GM21526 (cell line): Measurements from ENCODE around the gene IKZF1.

Source experiments
- ATAC-seq: cut with Tn5 transposase; IDR thresholded peaks from one replicate; pipeline ENCODE4 v1.9.1; 2021; ENCODE audit warnings: moderate library complexity; ENCODE audit not compliant: unreplicated experiment, low FRiP score

The IKZF1 gene

GRCh38 chr7:50351267-50351666 lies 46.8 kb downstream of the IKZF1 start:
- no peak for ATAC-seq

DNA sequence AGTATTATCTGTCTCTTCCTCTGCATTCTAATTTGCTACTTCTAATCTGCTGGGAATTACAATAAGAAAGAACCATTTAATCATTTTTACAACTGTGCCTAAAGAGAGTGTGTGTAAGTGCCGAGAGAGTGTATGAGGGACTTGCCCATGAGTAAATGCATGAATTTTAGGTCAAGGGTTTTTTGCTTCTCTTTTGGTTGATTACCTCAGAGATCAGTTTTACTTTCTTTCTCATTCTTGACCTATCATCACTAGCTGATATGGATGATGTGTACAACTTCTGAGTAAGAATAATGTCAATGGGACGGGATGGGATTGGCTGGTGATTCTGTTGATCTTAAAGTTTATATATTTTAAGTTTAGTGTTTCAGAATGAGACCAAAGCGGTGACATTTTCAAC lies 47.8 kb downstream of the IKZF1 start:
- ATAC-seq, result peak; percentile 73

DNA sequence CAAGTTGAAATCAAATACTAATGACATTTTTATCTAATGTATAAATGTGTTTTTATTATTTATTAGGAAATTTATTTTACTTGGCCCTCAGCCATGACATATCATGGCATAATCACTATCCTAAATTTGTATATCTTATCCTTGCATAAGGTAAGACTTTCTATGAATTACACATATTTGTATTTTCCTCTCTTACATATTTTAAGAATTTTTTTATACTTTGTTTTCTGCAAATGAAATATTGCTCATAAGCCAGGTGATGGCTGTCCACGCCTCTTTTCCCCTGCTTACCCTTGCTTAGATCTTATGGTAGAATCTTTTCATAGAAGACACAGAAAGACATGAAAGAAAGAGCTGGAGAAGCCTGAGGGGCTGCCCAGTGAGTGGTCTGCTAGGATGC lies 48.2 kb downstream of the IKZF1 start:
- no peak for ATAC-seq

DNA sequence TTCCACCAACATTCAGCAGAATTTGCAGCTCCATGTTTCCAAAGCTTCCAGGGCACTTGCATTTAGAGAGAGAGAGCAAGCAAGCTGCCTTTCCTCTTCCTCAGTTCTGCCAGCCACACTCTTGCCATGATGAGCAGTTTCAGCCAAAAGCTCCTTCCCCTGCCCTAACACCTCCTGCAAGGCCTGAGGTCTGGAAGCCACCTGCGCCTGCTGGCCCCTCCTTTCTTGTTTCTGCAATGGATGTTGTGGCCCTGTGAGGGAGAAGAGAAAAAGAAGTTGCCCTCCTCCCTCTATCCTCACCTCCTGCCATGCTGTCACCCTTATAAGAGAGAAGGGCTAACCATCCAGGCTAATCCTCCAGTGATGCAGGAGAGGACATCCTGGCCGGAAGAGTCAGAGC lies 48.7 kb downstream of the IKZF1 start:
- ATAC-seq, result no peak

- no peak for ATAC-seq
Measured at GRCh38 chr7:50353894-50354595, 49.5 kb downstream of the IKZF1 start.

DNA sequence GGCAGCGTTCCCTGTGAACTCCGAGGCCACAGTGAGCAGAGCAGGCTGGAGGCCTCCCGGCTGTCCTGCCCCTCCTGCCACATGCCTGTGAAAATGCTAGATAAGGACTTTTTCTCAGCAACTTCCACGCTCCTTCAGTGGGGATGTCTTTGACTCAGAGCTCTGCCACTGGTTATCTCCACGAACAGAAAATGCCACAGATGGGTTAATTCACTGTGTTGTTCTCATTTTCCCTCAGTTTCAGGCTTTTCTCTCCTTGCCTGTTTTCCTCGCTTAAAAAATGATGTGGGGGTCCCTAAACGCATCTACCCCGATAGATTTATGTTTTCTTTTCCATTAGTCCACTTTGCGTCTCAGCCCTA lies 51.3 kb downstream of the IKZF1 start:
- no peak for ATAC-seq

- ATAC-seq, result no peak
Measured at GRCh38 chr7:50356212-50356944, 51.9 kb downstream of the IKZF1 start.

DNA sequence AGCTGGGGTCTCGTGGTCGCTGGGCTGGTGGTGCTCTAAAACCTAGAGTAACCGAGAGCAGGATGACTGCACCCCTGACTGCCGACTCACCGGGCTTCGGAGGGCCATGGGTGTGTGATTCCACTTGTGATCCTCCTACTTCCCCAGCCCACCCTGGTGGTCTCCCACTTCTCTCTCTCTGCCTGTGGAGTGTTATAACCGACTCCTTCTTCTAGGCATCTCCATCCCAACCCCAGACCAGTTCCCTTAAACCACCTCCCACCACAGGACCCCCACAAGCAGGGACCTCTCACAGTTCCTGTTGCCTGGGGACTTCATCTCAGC lies 52.4 kb downstream of the IKZF1 start:
- no peak for ATAC-seq

DNA sequence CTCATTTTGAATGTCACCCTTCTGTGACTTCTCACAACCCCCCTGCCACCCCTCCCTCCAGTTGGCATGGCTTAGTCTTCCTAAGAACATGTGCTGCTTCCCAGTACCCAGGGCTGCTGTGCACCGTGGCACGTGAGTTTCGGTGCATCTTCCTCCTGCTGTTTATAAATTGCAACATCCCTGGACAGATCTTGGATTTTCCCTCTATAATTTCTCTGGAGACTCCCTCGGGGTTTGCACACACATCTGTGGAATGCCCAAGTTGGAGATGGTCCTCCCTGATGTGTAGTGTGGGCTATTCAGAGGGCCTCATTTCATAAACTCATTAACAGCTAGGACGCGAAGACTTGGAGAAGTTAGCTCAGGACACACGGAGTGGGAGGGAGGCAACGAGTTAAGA lies 52.9 kb downstream of the IKZF1 start:
- no peak for ATAC-seq

- no peak for ATAC-seq
Measured at GRCh38 chr7:50358041-50358705, 53.7 kb downstream of the IKZF1 start.

- no peak for ATAC-seq
Measured at GRCh38 chr7:50358779-50359178, 54.3 kb downstream of the IKZF1 start.

DNA sequence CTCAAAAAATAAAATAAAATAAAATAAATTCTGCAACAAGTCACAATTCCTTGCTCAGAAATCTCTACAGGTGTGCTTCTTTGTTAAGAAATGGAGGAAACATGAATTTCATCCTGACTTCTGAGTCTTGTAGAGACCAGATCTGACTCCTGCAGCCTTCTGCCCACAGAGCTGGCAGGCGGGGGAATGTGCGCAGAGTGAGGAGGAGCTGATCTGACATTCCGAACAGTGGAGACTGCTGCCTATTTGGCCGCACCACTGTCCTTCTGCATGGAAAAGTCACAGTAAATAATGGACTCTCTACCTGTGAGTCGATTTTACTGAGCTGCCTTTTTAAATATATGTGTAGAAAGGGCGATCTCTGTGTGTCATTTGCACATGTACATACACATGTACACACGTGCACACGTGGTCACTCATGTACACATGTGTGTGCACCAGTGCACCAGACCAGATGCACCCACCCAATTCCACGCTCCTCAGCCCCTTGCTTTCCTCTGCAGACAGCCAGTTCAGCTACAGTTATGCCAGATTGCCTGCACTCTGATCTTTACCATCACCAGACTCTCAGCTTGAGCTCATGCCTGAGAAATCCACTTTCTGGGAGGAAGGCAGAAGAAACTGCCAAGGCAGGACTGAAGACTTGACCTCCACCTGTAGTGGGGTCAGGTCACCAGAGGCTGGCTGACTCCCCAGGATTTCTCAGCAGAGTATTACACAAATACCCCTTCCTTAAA lies 54.9 kb downstream of the IKZF1 start:
- ATAC-seq, result no peak

DNA sequence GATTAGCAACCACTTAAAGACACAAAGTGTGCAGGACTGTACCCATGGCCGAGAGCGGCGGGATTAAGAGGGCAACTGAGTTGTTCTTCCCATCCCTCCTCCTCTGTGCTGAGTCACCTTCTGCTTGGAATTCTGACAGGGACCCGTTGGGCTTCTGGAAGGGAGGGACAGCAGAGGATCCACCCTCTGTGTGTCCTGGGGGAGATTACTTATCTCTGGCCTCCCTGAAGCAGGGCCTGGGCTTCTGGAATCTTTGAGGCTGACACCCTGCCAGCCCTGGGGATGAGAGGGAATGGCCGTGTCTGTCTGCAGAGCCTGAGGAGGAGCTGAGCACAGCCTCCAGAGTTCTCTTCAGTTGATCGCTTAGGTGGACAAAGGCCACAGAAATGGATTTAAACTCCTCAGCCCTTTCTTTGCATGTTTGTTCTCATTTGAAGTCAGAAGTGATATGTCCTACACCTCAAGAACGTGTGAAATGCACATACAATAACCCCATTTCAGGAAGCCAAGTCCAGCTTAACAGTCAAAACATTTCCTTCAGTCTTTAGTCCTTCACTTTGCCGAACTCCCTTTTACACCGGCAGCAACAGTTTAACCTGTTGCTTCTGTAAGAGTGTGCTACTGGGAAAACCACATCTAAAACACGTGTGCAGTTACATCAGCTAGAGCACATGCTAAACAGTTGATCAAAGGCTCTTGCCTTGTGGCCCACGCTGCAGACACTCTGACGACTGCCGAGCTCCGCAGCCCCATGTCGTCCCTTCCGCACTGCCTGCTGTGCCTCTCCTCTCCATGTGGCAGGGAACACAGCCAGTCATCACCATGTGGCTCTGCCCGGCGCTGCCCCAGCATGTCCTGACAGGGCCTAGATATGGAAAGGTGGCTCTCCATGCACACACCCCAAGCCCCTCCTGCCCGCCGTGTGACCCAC lies 55.7 kb downstream of the IKZF1 start:
- no peak for ATAC-seq

DNA sequence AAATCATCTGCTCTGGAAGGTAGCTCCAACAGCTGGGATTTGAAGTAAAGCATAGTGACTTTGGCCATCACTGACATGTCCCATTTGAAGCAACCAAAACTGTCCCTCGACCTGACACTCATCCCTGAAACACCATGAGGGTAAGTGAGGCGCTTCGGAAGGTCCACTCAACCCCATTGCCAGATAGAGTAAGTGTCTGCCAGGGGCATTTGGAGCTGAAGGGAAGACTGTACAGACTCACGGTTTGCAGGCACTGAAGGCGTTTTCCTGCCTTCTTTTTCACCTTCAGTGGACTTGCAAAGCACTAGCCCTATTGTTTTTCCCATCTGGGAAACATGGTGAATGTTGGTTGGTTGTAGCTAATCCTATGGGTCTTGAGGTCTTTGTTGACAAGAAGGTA lies 57.6 kb downstream of the IKZF1 start:
- ATAC-seq, result no peak

GRCh38 chr7:50362712-50363282 lies 58.3 kb downstream of the IKZF1 start:
- no peak for ATAC-seq

GRCh38 chr7:50363327-50364060 lies 59.0 kb downstream of the IKZF1 start:
- no peak for ATAC-seq

DNA sequence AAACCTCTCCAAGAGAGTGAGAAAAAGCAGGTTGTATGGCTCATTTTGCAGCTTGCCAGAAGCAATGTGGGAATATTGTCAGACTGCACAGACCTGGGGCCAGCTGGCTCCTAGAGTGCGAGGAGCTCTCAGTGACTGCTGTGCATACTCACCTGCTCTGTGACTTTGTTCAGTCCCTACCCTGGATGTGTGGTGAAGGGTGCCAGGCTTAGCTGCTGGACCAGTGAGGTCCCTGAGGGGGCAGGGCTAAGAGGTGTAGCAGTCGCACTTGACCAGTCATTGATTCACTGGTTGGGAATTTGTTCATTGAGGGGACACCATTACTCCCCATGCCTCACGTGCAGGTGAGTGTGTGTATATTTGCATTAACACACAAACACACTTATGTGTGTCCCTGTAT lies 60.1 kb downstream of the IKZF1 start:
- no peak for ATAC-seq

GRCh38 chr7:50366311-50366710 lies 61.8 kb downstream of the IKZF1 start:
- no peak for ATAC-seq

GRCh38 chr7:50367100-50367499 lies 62.6 kb downstream of the IKZF1 start:
- ATAC-seq, result no peak
